ENCODE measurements around the gene B3GAT1. TPM values are rescaled to one million over a fixed set of nuclear protein-coding genes. Genes with fewer than 3 reads are reported as not detected.

B3GAT1 gene
- polyA plus RNA-seq, 1 donor, result 2.0 TPM

GRCh38 chr11:134355656-134356055 lies 56.4 kb downstream of the B3GAT1 start:
- H3K27ac ChIP-seq (ENCODE audit: low read length), result no peak overlapping the region
- WGBS (ENCODE audit: insufficient coverage, low lambda C conversion rate), result no CpG with 5 or more reads among the region's 5 CpGs
- no peaks in the 10 kb centered on the region for H3K36me3 ChIP-seq (ENCODE audit: control insufficient read depth, insufficient read depth, low read length)
- H3K27me3 ChIP-seq (ENCODE audit: control insufficient read depth, insufficient read depth, low read length), result no peaks in the 10 kb centered on the region
- no peak for DNase-seq
- H3K9me3 ChIP-seq (ENCODE audit: control insufficient read depth, low read depth, low read length), result no peaks in the 10 kb centered on the region
- no peak overlapping the region for H3K4me3 ChIP-seq (ENCODE audit: low read length)
- H3K4me1 ChIP-seq (ENCODE audit: control insufficient read depth, insufficient read depth, low read length), result no peaks in the 10 kb centered on the region

- H3K27ac ChIP-seq (ENCODE audit: low read length), result no peak overlapping the region
- no peak for DNase-seq
- H3K36me3 ChIP-seq (ENCODE audit: control insufficient read depth, insufficient read depth, low read length), result no peaks in the 10 kb centered on the region
- no peaks in the 10 kb centered on the region for H3K27me3 ChIP-seq (ENCODE audit: control insufficient read depth, insufficient read depth, low read length)
- no peak overlapping the region for H3K4me3 ChIP-seq (ENCODE audit: low read length)
- H3K9me3 ChIP-seq (ENCODE audit: control insufficient read depth, low read depth, low read length), result no peaks in the 10 kb centered on the region
- no CpG with 5 or more reads among the region's 2 CpGs for WGBS (ENCODE audit: insufficient coverage, low lambda C conversion rate)
- H3K4me1 ChIP-seq (ENCODE audit: control insufficient read depth, insufficient read depth, low read length), result no peaks in the 10 kb centered on the region
These were observed 56.9 kb downstream of the B3GAT1 start for GRCh38 chr11:134355136-134355535.

GRCh38 chr11:134352111-134352510 lies 59.9 kb downstream of the B3GAT1 start:
- Histone ChIP-seq H3K9me3 (ENCODE audit: control insufficient read depth, low read depth, low read length) (no peaks in the 10 kb centered on the region), H3K4me3 (ENCODE audit: low read length) (no peak overlapping the region), H3K27ac (ENCODE audit: low read length) (no peak overlapping the region), H3K27me3 (ENCODE audit: control insufficient read depth, insufficient read depth, low read length) (no peaks in the 10 kb centered on the region), H3K4me1 (ENCODE audit: control insufficient read depth, insufficient read depth, low read length) (no peaks in the 10 kb centered on the region), H3K36me3 (ENCODE audit: control insufficient read depth, insufficient read depth, low read length) (no peaks in the 10 kb centered on the region)
- 92% methylated on average over 2 of the region's 2 CpGs for WGBS (ENCODE audit: insufficient coverage, low lambda C conversion rate)
- DNase-seq, result no peak

DNA sequence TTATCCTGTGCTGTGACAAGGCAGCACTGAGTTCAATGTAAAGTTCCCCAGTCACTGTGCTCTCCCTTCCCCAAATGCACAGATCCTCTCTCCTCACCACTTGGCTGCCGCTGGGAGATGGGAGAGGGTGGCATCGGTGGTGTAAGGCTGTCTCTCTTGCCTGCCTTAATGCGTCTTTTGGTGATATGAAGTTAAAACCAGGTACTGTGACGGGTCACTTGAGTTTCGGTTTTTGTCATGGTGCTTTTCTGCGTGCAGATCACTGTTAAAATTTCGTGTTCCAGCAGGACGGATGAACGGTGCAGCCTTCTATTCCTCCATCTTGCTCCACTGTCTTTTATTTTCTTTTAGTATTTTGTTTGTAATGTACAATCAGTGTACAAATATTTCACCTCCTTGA lies 61.7 kb downstream of the B3GAT1 start:
- no peak overlapping the region for H3K27ac ChIP-seq (ENCODE audit: low read length)
- H3K36me3 ChIP-seq (ENCODE audit: control insufficient read depth, insufficient read depth, low read length), result no peaks in the 10 kb centered on the region
- H3K27me3 ChIP-seq (ENCODE audit: control insufficient read depth, insufficient read depth, low read length), result no peaks in the 10 kb centered on the region
- H3K4me1 ChIP-seq (ENCODE audit: control insufficient read depth, insufficient read depth, low read length), result no peaks in the 10 kb centered on the region
- no peak for DNase-seq
- 100% methylated on average over 7 of the region's 9 CpGs for WGBS (ENCODE audit: insufficient coverage, low lambda C conversion rate)
- H3K4me3 ChIP-seq (ENCODE audit: low read length), result no peak overlapping the region
- no peaks in the 10 kb centered on the region for H3K9me3 ChIP-seq (ENCODE audit: control insufficient read depth, low read depth, low read length)

GRCh38 chr11:134349802-134350355 lies 62.2 kb downstream of the B3GAT1 start:
- no peaks in the 10 kb centered on the region for H3K27me3 ChIP-seq (ENCODE audit: control insufficient read depth, insufficient read depth, low read length)

DNA sequence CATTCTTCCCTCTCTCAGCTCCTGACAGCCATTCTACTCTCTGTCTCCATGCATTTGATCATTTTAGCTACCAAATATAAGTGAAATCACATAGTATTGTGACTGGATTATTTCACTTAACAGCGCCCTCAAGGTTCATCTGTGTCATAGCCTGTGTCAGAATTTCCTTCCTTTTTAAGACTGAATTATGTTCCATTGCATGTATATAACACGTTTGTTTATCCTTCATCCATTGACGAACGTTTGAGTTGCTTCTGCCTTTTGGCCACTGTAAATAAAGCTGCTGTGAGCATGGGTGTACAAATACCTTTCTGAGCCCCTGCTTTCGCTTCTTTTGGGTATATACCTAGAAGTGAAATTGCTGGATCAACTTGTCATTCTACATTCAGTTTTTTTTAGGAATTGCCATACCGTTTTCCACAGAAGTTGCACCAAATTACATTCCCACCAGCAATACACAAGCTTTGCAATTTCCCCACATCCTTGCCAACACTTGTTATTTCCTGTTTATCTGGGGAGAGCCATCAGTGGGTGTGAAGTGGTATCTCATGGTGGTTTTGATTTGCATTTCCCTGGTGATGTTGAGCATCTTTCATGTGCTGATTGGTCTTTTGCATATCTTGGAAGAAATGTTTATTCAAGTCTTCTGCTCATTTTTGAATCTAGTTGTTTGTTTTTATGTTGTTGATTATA lies 62.8 kb downstream of the B3GAT1 start:
- Histone ChIP-seq H3K27me3 (ENCODE audit: control insufficient read depth, insufficient read depth, low read length) (no peaks in the 10 kb centered on the region), H3K27ac (ENCODE audit: low read length) (no peak overlapping the region), H3K36me3 (ENCODE audit: control insufficient read depth, insufficient read depth, low read length) (no peaks in the 10 kb centered on the region), H3K4me1 (ENCODE audit: control insufficient read depth, insufficient read depth, low read length) (no peaks in the 10 kb centered on the region), H3K9me3 (ENCODE audit: control insufficient read depth, low read depth, low read length) (no peaks in the 10 kb centered on the region), H3K4me3 (ENCODE audit: low read length) (no peak overlapping the region)
- DNase-seq, result no peak
- WGBS (ENCODE audit: insufficient coverage, low lambda C conversion rate), result 74% methylated on average over 4 of the region's 6 CpGs

More at GRCh38 chr11:134349802-134350355, 62.2 kb downstream of the B3GAT1 start:
- Histone ChIP-seq H3K36me3 (ENCODE audit: control insufficient read depth, insufficient read depth, low read length) (no peaks in the 10 kb centered on the region), H3K4me1 (ENCODE audit: control insufficient read depth, insufficient read depth, low read length) (no peaks in the 10 kb centered on the region), H3K4me3 (ENCODE audit: low read length) (no peak overlapping the region), H3K9me3 (ENCODE audit: control insufficient read depth, low read depth, low read length) (no peaks in the 10 kb centered on the region), H3K27ac (ENCODE audit: low read length) (no peak overlapping the region)
- DNase-seq, result no peak
- WGBS (ENCODE audit: insufficient coverage, low lambda C conversion rate), result no CpG with 5 or more reads among the region's 10 CpGs

GRCh38 chr11:134347441-134347840 lies 64.6 kb downstream of the B3GAT1 start:
- H3K36me3 ChIP-seq (ENCODE audit: control insufficient read depth, insufficient read depth, low read length), result no peaks in the 10 kb centered on the region
- no peak overlapping the region for H3K27ac ChIP-seq (ENCODE audit: low read length)
- no peak for DNase-seq
- no peak overlapping the region for H3K4me3 ChIP-seq (ENCODE audit: low read length)
- H3K9me3 ChIP-seq (ENCODE audit: control insufficient read depth, low read depth, low read length), result no peaks in the 10 kb centered on the region
- WGBS (ENCODE audit: insufficient coverage, low lambda C conversion rate), result no CpG with 5 or more reads among the region's 10 CpGs
- H3K4me1 ChIP-seq (ENCODE audit: control insufficient read depth, insufficient read depth, low read length), result no peaks in the 10 kb centered on the region
- H3K27me3 ChIP-seq (ENCODE audit: control insufficient read depth, insufficient read depth, low read length), result no peaks in the 10 kb centered on the region

GRCh38 chr11:134346976-134347350 lies 65.1 kb downstream of the B3GAT1 start:
- Histone ChIP-seq H3K4me3 (ENCODE audit: low read length) (no peak overlapping the region), H3K4me1 (ENCODE audit: control insufficient read depth, insufficient read depth, low read length) (no peaks in the 10 kb centered on the region), H3K36me3 (ENCODE audit: control insufficient read depth, insufficient read depth, low read length) (no peaks in the 10 kb centered on the region), H3K27me3 (ENCODE audit: control insufficient read depth, insufficient read depth, low read length) (no peaks in the 10 kb centered on the region), H3K27ac (ENCODE audit: low read length) (no peak overlapping the region), H3K9me3 (ENCODE audit: control insufficient read depth, low read depth, low read length) (no peaks in the 10 kb centered on the region)
- no CpG with 5 or more reads among the region's 5 CpGs for WGBS (ENCODE audit: insufficient coverage, low lambda C conversion rate)
- no peak for DNase-seq

DNA sequence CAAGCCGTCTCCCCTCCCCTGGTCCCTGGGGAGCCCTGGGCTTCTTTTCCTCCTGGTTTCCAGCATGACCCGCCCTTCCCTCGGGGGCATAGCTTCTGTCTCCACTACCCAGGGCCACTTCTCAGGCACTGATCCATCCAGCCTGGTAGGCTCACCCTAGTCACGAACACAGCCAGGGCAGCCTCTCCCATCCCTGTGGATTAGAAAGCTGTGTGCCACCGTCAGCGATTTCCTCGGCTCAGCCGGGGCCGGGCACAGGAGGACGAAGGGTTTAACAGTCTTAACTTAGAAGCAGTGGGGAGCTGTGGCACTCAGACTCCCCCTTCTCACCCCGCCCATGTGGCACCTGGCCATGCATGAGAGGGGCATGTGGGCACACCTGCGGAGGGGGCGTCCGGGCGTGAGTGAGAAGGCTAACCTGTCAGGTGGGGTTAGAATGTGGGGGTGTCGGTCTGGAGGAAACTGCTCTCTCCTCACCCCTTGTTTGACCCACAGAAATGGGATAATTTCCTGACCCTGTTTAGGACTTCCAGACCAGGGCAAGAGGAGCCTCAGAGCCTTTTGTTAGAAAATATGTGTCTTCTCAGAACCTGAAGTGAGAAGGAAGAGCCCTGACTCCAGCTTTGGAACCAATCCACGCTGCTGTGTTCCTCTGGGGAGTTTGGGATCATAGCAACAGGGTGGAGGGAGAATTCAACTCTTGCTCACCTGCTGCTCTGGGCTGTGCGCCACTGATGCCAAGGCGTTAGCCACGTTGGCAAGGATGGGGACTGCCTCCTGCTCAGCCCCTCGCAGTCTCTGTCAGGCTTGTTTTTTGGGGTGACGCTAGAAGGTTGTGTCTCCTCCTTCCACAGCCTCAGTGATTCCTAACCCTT lies 65.7 kb downstream of the B3GAT1 start:
- DNase-seq, result no peak
- H3K36me3 ChIP-seq (ENCODE audit: control insufficient read depth, insufficient read depth, low read length), result no peaks in the 10 kb centered on the region
- WGBS (ENCODE audit: insufficient coverage, low lambda C conversion rate), result no CpG with 5 or more reads among the region's 22 CpGs

GRCh38 chr11:134345237-134345550 lies 66.8 kb downstream of the B3GAT1 start:
- Histone ChIP-seq H3K4me3 (ENCODE audit: low read length) (no peak overlapping the region), H3K4me1 (ENCODE audit: control insufficient read depth, insufficient read depth, low read length) (no peaks in the 10 kb centered on the region)

More for the DNA sequence above, 65.7 kb downstream of the B3GAT1 start:
- Histone ChIP-seq H3K9me3 (ENCODE audit: control insufficient read depth, low read depth, low read length) (no peaks in the 10 kb centered on the region), H3K27ac (ENCODE audit: low read length) (no peak overlapping the region), H3K4me1 (ENCODE audit: control insufficient read depth, insufficient read depth, low read length) (no peaks in the 10 kb centered on the region), H3K4me3 (ENCODE audit: low read length) (no peak overlapping the region), H3K27me3 (ENCODE audit: control insufficient read depth, insufficient read depth, low read length) (no peaks in the 10 kb centered on the region)

More at GRCh38 chr11:134345237-134345550, 66.8 kb downstream of the B3GAT1 start:
- no peaks in the 10 kb centered on the region for H3K9me3 ChIP-seq (ENCODE audit: control insufficient read depth, low read depth, low read length)
- WGBS (ENCODE audit: insufficient coverage, low lambda C conversion rate), result no CpG with 5 or more reads among the region's 4 CpGs
- no peaks in the 10 kb centered on the region for H3K36me3 ChIP-seq (ENCODE audit: control insufficient read depth, insufficient read depth, low read length)
- no peak for DNase-seq
- H3K27ac ChIP-seq (ENCODE audit: low read length), result no peak overlapping the region
- no peaks in the 10 kb centered on the region for H3K27me3 ChIP-seq (ENCODE audit: control insufficient read depth, insufficient read depth, low read length)
